GM03348 (cell line): ENCODE measurements around the gene PHF11.

Experiments used
- DNase-seq: peaks from one replicate; pipeline ENCODE4 v3.0.0; 2012; ENCODE audit warnings: low spot score

Gene PHF11

GRCh38 chr13:49498206-49498605 lies 2.5 kb downstream of the PHF11 start:
- no peak for DNase-seq

DNA sequence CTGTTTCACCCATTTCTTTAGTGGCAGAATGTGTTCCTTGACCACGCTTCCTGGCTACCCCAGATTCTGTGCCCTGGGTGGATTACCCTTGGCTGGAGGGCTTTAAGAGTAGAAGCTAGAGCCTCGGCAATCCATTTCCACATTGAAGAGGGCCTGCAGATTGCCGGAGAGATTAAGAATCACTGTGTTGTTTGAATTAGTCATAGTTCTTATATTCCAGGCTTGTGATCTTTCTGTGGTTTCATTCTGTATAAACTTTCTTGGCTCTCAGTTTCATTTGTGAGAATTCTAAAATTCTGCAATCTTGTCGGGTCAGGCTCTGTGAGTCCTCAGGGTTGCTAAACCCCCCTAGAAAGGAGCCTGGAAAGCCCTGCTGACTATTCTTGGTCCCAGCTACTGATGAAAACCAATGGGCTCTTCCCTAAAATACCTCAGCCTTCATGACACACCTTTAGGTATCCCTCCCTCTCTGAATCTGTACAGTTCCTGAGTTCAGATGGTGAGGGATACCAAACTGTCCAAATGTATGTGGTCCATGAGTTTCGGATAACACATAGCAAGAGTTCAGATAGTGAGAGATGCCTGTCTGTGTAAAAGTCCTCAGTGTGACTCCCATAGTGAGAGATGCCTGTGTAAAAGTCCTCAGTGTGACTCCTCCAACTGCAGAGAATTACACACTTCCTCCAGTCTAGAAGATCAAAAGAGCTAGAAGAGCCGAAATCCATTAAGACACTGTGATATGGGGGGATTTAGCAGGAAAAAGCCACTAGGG lies 4.3 kb downstream of the PHF11 start:
- DNase-seq: peak; percentile 64

GRCh38 chr13:49502954-49503353 lies 7.2 kb downstream of the PHF11 start:
- peak; percentile 15 for DNase-seq

DNA sequence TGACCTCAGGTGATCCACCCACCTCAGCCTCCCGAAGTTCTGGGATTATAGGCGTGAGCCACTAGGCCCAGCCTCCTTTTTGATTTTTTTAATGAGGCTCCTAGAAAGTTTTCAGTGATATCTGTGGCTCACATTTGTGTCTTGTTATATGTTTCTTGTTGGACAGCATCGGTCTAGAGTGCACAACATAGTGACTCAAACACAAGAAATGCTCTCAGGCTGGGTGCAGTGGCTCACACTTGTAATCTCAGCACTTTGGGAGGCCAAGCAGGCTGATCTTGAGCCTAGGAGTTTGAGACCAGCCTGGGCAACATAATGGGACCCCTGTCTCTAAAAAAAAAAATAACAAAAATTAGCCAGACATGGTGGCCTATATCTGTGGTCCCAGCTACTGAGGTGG lies 8.2 kb downstream of the PHF11 start:
- no peak for DNase-seq

DNA sequence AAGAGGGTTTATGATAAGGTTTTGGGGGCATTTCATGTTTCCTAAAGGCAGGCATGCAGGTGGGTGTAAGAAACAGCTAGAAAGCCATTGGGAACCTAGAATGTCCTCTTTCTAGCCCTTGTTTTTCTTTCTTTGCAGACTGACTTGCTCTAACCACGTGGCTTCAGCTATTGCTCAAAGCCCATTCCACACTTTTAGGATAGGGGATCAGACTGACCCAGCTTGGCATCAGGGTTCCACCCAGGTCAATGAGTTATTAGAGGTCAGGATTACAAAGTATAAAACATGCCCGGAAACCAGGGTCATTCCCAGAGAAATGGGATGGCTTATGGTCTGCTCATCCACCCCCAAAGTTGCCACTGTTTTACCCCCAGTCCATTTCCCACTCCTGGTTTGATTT lies 16.8 kb downstream of the PHF11 start:
- DNase-seq: no peak

DNA sequence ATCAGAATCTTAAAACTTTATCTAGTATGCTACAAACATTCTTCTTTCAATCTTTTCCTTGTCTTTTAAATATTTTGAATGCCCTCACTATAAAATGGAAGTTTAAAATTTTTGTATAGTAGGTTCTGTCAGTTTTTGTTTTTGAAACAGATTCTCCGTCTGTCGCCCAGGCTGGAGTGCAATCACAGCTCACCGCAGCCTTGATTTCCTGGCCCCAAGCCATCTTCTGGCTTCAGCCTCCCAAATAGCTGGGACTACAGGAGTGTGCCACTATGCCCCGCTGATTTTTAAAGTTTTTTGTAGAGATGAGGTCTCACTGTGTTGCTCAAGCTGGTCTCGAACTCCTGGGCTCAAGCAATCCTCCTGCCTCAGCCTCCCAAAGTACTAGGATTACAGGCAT lies 20.7 kb downstream of the PHF11 start:
- DNase-seq: no peak

DNA sequence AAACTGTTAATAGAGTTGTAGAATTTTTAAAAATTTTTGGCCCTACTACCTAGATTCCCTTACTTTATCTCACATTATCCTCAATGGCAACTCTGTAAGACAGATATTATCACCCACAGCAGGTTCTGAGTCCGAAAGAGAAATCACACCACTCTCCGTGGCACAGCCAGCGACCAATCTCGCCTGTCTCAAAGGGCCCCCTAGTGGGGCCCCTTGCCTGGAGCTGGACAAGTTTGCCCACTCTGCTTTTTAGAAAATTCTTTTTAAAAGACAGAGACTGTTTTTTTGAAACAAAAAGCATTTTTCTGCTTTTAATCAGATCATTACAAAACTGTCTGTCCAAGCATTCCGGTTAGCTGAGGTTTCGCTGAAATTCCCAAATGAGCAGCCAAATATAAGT lies 21.7 kb downstream of the PHF11 start:
- DNase-seq: peak; percentile 27

- no peak for DNase-seq
These were observed 25.5 kb downstream of the PHF11 start for GRCh38 chr13:49521224-49521623.

- DNase-seq: no peak
These were observed 29.2 kb downstream of the PHF11 start for GRCh38 chr13:49524740-49525501.

DNA sequence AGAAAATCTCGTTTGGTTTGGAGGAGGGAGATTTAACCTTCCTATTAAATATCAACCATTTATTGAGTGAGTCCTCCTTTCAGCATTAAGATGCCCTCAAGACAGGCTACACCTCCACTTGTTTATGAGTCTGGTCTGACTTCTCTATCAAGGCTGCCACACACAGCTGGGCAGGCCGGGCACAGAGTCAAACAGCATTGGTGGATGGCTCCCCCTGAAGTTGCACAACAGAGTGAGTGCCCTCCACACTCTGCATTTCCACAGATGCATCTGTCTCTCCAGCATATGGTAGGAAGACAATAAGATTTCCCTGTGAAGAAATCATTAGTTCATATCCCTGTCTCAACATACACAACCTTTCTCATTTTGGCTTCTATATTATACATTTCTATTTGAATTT lies 31.4 kb downstream of the PHF11 start:
- DNase-seq: no peak

GRCh38 chr13:49528161-49528560 lies 32.4 kb downstream of the PHF11 start:
- DNase-seq: no peak

DNA sequence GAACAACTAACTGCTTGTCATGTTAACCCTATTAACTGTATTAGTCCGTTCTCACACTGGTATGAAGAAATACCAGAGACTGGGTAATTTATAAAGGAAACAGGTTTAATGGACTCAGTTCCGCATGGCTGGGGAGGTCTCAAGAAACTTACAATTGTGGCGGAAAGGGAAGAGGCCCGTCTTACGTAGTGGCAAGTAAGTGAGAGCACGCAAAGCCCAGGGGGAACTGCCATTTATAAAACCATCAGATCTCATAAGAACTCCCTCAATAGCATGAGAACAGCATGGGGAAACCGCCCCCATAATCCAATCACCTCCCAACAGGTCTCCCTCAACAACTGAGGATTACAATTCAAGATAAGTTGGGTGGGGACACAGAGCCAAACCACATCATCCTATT lies 34.7 kb downstream of the PHF11 start:
- DNase-seq: no peak

GRCh38 chr13:49532593-49532992 lies 36.8 kb downstream of the PHF11 start:
- DNase-seq: no peak

DNA sequence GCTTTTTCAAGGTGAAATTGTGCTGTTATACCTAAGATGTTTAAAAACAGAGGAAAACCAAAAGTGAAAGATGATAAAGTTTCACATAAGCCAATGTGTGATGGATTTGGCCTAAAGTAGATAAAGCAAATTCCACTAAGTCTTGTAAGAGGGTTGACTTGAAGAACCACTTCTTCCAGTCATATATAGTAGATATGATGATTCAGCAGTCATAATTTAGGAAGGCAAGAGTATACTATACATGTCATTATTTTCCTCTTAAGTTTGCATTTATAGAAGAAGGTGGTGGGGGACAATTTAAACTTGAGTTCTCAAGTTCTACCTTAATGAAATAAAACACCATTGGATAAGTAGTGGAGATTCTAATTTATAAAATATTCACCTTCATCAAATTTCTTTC lies 37.3 kb downstream of the PHF11 start:
- DNase-seq: no peak

GRCh38 chr13:49533591-49534269 lies 38.0 kb downstream of the PHF11 start:
- DNase-seq: no peak

GRCh38 chr13:49536144-49536873 lies 40.6 kb downstream of the PHF11 start:
- DNase-seq: no peak

DNA sequence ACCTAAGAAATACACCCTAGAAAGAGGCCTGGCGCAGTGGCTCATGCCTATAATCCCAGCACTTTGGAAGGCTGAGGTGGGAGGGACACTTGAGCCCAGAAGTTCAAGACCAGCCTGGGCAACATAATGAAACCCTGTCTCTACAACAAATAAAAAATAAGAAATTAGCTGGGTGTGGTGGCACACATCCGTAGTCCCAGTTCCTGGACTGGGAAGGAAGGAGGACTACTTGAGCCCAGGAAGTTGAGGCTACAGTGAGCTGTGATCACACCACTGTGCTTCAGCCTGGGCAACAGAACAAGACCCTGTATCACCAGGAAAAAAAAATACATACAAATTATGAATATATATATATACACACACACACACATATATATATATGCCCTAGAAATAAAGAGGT lies 42.7 kb downstream of the PHF11 start:
- DNase-seq: no peak

DNA sequence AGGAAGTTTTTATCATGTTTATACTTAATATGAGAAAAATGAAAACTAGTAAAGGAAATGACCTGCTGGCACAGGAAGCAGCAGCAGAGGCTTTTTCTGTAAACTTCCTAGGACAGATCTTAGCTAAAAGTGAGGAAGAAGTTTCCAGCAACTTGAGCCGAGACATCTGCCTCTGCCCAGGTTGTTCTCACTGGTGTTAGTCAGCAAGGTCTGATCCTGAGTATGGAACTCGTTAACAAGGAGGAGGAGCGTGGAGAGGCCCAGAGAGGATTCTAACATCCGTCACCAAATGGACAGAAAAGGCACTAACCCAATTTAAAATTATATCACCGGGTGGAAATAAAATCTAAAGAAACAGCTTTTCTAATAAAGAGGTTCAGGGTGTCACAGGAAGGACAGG lies 43.6 kb downstream of the PHF11 start:
- DNase-seq: no peak

- DNase-seq: no peak
These were observed 44.0 kb downstream of the PHF11 start for GRCh38 chr13:49539746-49540145.

- DNase-seq: no peak
These were observed 44.8 kb downstream of the PHF11 start for GRCh38 chr13:49540552-49540951.

DNA sequence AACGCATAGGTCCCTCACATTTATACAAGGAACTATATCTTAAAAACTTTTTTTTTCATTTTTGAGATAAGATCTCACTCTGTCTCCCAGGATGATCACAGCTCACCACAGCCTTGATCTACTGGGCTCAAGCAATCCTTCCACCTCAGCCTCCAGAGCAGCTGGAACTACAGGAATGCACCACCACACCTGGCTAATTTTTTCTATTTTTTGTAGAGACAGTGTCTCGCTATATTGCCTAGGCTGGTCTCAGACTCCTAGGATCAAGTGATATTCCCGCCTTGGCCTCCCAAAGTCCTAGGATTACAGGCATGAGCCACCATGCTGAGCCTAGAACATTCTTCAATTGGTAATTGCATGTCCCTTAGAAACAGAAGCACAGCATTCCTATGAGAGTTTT lies 47.9 kb downstream of the PHF11 start:
- DNase-seq: no peak

DNA sequence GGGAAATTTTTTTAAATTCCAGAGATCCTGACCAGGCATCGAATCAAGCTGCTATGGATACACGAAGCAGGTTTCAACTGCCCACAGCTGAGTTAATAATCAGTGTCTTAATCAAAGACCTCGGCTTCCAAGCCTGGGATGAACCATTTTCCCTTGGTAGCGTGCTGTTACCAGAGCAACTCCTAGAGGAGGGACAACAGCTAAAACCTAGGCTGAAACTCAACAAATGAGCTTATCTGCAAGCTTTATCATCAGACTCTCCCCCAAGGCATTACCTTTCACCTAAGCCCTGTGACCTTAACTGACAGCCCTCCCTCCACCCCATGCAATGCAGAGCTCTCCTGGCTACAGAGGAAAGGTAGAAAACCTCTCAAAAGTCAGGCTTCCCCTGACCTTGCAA lies 49.9 kb downstream of the PHF11 start:
- no peak for DNase-seq
